Osteoblast (primary cell): ENCODE results near the gene MUSK. TPM values are rescaled to one million over a fixed set of nuclear protein-coding genes. Genes with fewer than 3 reads are reported as not detected.

Source experiments
- DNase-seq: peaks from one replicate; pipeline ENCODE4 v3.0.0; 2011; ENCODE audit warnings: low spot score, mixed read lengths; ENCODE audit not compliant: insufficient read length; ENCODE audit errors: missing footprints
- H2AFZ ChIP-seq: 2 replicates; pipeline ENCODE4 v1.6.0; 2011; ENCODE audit warnings: mild to moderate bottlenecking, low read length
- H3K27ac ChIP-seq: 2 replicates; pipeline ENCODE4 v1.5.1; 2011; ENCODE audit warnings: mild to moderate bottlenecking, low read depth, low read length, moderate library complexity
- H3K27me3 ChIP-seq: 2 replicates; pipeline ENCODE4 v1.6.0; 2012; ENCODE audit warnings: mild to moderate bottlenecking, control low read depth, inconsistent platforms, low read length, moderate library complexity; ENCODE audit not compliant: insufficient read depth
- H3K36me3 ChIP-seq: 2 replicates; pipeline ENCODE4 v1.5.1; 2011; ENCODE audit warnings: mild to moderate bottlenecking, low read length, control low read depth, moderate library complexity; ENCODE audit not compliant: insufficient read depth
- H3K4me1 ChIP-seq: 2 replicates; pipeline ENCODE4 v1.5.1; 2011; ENCODE audit warnings: mild to moderate bottlenecking, low read length, control low read depth, moderate library complexity; ENCODE audit not compliant: insufficient read depth
- H3K4me2 ChIP-seq: 2 replicates; pipeline ENCODE4 v1.6.0; 2011; ENCODE audit warnings: mild to moderate bottlenecking, low read length; ENCODE audit not compliant: insufficient read depth
- H3K4me3 ChIP-seq: fragments of 200-600 bp; sonication (generic); 3 replicates; pipeline ENCODE4 v1.5.1; 2012; ENCODE audit warnings: mild to moderate bottlenecking, low read length, inconsistent platforms; ENCODE audit not compliant: insufficient read depth
- H3K79me2 ChIP-seq: 2 replicates; pipeline ENCODE4 v1.6.0; 2012; ENCODE audit warnings: mild to moderate bottlenecking, low read length, control low read depth, inconsistent platforms; ENCODE audit not compliant: insufficient read depth
- H3K9me3 ChIP-seq: 2 replicates; pipeline ENCODE4 v1.5.1; 2011; ENCODE audit warnings: low read depth, low read length, control low read depth
- H4K20me1 ChIP-seq: 2 replicates; pipeline ENCODE4 v1.6.0; 2012; ENCODE audit warnings: mild to moderate bottlenecking, low read length, control low read depth; ENCODE audit not compliant: insufficient read depth
- total RNA-seq: library from RNA; depleted of rRNA; stranded (reverse); fragments of >200 nt; gene quantifications from 2 replicates; pipeline ENCODE4 v1.2.3, GENCODE V29; 2012
- TF ChIP-seq, protein P1 (sequence below): IDR thresholded peaks from 2 replicates; pipeline ENCODE4 v1.5.1; 2011; ENCODE audit warnings: mild to moderate bottlenecking, low read depth, low read length, moderate library complexity; ENCODE audit errors: extremely low read depth

Gene MUSK
- total RNA-seq, 1 donor, result under 0.01 TPM

DNA sequence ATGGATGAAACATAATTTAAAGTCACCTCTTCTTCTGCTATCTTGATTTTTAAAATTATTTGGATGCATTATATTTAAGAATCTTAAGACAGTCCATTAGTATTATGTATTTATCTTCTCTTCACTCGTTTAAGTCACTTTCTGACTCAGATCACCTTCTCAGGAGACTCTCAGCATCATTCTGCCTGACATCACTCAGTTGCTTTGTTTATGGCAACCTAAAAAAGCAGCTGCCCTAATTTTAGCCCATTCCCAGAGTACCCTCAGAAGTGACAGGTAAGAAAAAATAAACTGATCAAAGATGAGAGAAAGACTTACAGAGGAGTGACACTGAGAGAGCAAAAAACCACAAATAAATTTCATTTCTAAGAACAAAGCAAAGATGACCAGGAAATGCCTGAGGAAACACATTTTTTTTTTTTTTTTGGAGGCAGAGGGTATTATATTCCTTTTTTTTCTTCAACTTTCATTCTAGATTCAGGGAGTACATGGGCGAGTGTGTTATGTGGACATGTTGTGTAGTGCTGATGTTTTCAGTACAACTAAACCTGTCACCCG, 140.5 kb downstream of the MUSK start:
- Histone ChIP-seq H3K79me2 (no peaks in the 10 kb centered on the region), H3K9me3 (no peaks in the 10 kb centered on the region), H3K27ac (no peak overlapping the region), H3K36me3 (no peaks in the 10 kb centered on the region), H4K20me1 (no peaks in the 10 kb centered on the region), H3K4me2 (peak overlapping the region; percentile 5), H3K4me3 (no peak overlapping the region), H3K4me1 (peaks cover 15% of the 10 kb centered on the region), H2AFZ (no peak overlapping the region), H3K27me3 (no peaks in the 10 kb centered on the region)
- DNase-seq, result no peak
- TF ChIP-seq, protein P1, sequence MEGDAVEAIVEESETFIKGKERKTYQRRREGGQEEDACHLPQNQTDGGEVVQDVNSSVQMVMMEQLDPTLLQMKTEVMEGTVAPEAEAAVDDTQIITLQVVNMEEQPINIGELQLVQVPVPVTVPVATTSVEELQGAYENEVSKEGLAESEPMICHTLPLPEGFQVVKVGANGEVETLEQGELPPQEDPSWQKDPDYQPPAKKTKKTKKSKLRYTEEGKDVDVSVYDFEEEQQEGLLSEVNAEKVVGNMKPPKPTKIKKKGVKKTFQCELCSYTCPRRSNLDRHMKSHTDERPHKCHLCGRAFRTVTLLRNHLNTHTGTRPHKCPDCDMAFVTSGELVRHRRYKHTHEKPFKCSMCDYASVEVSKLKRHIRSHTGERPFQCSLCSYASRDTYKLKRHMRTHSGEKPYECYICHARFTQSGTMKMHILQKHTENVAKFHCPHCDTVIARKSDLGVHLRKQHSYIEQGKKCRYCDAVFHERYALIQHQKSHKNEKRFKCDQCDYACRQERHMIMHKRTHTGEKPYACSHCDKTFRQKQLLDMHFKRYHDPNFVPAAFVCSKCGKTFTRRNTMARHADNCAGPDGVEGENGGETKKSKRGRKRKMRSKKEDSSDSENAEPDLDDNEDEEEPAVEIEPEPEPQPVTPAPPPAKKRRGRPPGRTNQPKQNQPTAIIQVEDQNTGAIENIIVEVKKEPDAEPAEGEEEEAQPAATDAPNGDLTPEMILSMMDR, result no peak

DNA sequence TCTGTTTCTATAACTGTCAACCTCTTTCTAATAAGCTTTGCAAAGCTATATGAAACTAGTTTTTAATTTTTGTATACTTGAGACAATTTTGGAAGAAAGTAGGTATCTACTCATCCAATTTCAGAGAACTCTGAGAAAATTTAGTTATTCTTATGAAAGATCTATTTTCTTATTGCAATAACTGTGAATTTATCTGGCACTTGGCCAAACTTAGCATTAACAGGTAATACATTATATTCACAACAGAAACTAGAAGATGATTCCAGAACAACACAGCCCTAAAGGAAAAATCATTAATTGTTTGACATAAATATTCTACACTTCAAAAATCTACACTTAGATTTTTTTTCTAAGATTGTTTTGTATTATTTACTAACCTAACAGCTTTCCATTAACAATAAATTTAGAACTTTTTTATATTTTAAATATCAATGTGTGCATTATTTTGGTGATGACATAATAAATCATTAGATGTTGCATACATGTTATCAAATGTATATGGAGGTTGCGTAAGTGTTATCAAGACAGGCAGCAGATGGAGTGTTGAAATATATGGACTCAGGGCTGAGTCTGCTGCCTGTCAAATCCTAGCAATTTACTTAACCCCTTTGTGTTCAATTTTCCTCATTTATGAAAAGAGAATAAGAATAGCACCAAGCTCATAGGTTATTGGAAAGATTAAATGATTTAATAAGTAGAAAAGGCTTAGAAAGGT, 141.8 kb downstream of the MUSK start:
- DNase-seq, result no peak
- H3K9me3 ChIP-seq, result no peaks in the 10 kb centered on the region
- H3K27ac ChIP-seq, result no peak overlapping the region
- no peak overlapping the region for H2AFZ ChIP-seq
- TF ChIP-seq, protein P1, result no peak
- H3K4me1 ChIP-seq, result peaks cover 18% of the 10 kb centered on the region
- H4K20me1 ChIP-seq, result no peaks in the 10 kb centered on the region
- no peaks in the 10 kb centered on the region for H3K27me3 ChIP-seq
- no peaks in the 10 kb centered on the region for H3K79me2 ChIP-seq
- H3K4me2 ChIP-seq, result no peak overlapping the region
- H3K36me3 ChIP-seq, result no peaks in the 10 kb centered on the region
- H3K4me3 ChIP-seq, result no peak overlapping the region

DNA sequence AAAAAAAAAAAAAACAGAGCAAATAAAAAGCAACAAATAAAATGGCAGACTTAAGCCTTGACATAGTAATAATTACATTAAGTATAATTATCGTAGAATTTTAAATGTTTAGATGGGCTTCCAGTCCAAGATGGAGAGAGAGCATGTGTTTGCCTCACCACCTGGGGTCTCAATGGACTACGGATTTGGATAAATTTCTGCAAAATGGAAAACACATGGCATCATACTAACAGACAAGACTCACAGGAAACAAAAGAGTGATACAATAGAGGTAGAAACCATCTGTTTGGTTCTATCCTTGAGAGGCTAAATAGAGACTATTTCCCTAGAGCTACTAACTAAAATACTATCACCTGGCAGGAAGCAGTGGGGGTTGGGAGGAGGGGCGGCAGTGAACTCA, 144.3 kb downstream of the MUSK start:
- H3K4me3 ChIP-seq, result no peak overlapping the region
- no peak overlapping the region for H3K27ac ChIP-seq
- TF ChIP-seq, protein P1, result no peak
- H3K4me1 ChIP-seq, result peaks cover 14% of the 10 kb centered on the region
- H3K36me3 ChIP-seq, result no peaks in the 10 kb centered on the region
- H3K79me2 ChIP-seq, result no peaks in the 10 kb centered on the region
- H3K9me3 ChIP-seq, result no peaks in the 10 kb centered on the region
- H4K20me1 ChIP-seq, result no peaks in the 10 kb centered on the region
- H3K27me3 ChIP-seq, result no peaks in the 10 kb centered on the region
- H3K4me2 ChIP-seq, result no peak overlapping the region
- no peak for DNase-seq
- no peak overlapping the region for H2AFZ ChIP-seq

DNA sequence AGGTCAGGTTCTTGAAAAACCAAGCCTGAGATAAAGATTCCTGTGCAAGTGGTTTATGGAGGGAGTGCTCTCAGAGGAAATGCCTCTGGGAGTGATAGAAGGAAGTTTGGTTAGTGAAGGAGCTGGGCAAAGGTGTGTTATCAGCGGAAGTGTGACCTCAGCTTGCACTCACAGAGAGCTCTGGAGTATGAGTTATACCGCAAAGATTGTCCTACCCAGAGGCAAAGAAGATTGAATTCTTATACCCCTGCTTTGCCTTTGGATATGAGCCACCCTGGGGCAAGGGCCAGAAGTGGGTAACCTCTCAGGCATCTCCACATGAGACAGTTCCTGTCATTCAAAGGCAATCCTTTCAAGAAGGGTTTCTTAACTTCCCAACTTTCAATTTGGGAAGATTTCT, 145.6 kb downstream of the MUSK start:
- Histone ChIP-seq H3K4me1 (peaks cover 6% of the 10 kb centered on the region), H3K27me3 (no peaks in the 10 kb centered on the region), H3K36me3 (no peaks in the 10 kb centered on the region), H3K27ac (no peak overlapping the region), H2AFZ (no peak overlapping the region), H3K9me3 (no peaks in the 10 kb centered on the region), H4K20me1 (no peaks in the 10 kb centered on the region), H3K4me2 (no peak overlapping the region), H3K79me2 (no peaks in the 10 kb centered on the region), H3K4me3 (no peak overlapping the region)
- DNase-seq, result no peak
- TF ChIP-seq, protein P1, result no peak
